Astrocyte (in vitro differentiated cells and primary cell): Measurements from ENCODE around the gene CREM.
"Not testable (repeated sequence)": the region's sequence is repeated elsewhere in the genome, so short reads cannot be mapped to it uniquely, and the experiment has no call there.

ENCODE experiments used
- EZH2 ChIP-seq: IDR thresholded peaks from 2 replicates; pipeline ENCODE4 v1.6.1; 2012; ENCODE audit warnings: mild to moderate bottlenecking, low read length, inconsistent platforms; ENCODE audit not compliant: insufficient read depth
- TF ChIP-seq, protein P1 (sequence below): IDR thresholded peaks from 2 replicates; pipeline ENCODE4 v1.5.1; 2011; ENCODE audit warnings: low read depth, mild to moderate bottlenecking, inconsistent platforms, low read length, moderate library complexity; ENCODE audit not compliant: insufficient read depth

DNA sequence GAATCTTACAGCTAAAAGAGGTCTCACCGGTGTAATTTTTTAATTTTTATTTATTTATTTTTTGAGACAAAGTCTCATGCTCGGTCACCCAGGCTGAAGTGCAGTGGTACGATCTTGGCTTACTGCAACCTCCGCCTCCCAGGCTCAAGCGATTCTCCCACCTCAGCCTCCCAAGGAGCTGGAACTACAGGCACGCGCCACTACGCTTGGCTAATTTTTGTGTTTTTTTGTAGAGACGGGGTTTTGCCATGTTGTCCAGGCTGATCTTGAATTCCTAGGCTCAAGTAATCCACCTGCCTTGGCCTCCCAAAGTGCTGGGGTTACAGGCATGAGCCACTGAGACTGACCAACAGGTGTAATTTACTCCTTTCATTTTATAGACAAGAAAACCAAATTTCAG lies 90.3 kb downstream of the CREM start:
- TF ChIP-seq, protein P1, sequence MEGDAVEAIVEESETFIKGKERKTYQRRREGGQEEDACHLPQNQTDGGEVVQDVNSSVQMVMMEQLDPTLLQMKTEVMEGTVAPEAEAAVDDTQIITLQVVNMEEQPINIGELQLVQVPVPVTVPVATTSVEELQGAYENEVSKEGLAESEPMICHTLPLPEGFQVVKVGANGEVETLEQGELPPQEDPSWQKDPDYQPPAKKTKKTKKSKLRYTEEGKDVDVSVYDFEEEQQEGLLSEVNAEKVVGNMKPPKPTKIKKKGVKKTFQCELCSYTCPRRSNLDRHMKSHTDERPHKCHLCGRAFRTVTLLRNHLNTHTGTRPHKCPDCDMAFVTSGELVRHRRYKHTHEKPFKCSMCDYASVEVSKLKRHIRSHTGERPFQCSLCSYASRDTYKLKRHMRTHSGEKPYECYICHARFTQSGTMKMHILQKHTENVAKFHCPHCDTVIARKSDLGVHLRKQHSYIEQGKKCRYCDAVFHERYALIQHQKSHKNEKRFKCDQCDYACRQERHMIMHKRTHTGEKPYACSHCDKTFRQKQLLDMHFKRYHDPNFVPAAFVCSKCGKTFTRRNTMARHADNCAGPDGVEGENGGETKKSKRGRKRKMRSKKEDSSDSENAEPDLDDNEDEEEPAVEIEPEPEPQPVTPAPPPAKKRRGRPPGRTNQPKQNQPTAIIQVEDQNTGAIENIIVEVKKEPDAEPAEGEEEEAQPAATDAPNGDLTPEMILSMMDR: not testable (repeated sequence)
- TF ChIP-seq EZH2: not testable (repeated sequence)
